GM12872 (cell line): Measurements from ENCODE around the gene KATNBL1.

Source experiments
- CTCF ChIP-seq: IDR thresholded peaks from 3 replicates; pipeline ENCODE4 v1.5.1; 2011; ENCODE audit warnings: low read depth, mild to moderate bottlenecking, low read length, moderate library complexity; ENCODE audit not compliant: insufficient read depth

KATNBL1 gene, protein sequence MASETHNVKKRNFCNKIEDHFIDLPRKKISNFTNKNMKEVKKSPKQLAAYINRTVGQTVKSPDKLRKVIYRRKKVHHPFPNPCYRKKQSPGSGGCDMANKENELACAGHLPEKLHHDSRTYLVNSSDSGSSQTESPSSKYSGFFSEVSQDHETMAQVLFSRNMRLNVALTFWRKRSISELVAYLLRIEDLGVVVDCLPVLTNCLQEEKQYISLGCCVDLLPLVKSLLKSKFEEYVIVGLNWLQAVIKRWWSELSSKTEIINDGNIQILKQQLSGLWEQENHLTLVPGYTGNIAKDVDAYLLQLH

DNA sequence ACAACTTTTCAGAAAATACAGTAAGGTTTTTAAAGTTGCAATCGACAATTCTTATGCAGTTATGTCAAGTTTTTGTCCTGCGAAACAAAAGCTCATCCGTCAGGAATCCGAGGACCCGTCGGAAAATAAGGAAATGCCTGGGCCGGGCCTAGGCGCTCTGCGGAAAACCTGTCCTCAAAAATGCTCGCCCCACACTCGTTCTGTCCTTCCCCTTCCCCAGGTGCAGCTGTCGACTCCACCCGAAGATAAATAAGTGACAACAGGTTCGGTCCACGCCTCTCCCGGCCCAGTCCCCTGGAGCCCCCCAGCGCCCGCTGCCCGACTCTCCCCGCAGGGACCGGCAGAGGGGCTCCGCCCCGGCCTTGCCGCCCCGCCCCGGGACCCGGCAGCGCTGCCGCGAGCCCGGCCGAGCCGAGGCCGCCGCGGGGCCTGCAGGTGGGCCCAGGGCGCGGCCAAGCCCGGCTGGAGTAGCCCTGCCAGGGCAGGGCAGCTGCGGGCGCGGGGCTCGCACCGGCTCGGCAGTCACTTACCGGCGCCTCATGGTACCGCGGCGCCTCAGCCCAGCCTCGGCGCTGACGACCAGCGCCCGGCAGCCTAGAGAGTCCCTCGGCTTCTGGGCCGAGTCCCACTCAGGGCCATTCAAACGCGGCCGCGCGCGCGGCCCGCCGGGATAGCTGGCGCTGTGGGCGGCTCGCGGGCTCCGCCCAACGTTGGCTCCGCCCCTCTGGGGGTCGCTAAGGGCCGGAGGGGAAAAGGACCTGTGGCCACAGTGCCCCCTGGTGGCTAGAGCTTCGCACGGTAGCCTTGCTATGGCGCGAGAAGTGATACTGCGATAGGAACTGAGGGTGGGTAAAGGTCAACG, at the start of gene KATNBL1:
Gene KATNBL1, minus strand, starts transcription at position 676 of the 862 bp plus-strand sequence. CDS start 46,420 bp downstream, outside the sequence.
- peak; percentile 91 for TF ChIP-seq CTCF

- no peak for TF ChIP-seq CTCF
Observed at GRCh38 chr15:34259566-34259965, 49.7 kb upstream of the KATNBL1 start.

GRCh38 chr15:34258151-34258550, 48.3 kb upstream of the KATNBL1 start:
- no peak for TF ChIP-seq CTCF

GRCh38 chr15:34252545-34252944, 42.6 kb upstream of the KATNBL1 start:
- TF ChIP-seq CTCF = no peak

- TF ChIP-seq CTCF = no peak
Observed at GRCh38 chr15:34248190-34248589, 38.3 kb upstream of the KATNBL1 start.

DNA sequence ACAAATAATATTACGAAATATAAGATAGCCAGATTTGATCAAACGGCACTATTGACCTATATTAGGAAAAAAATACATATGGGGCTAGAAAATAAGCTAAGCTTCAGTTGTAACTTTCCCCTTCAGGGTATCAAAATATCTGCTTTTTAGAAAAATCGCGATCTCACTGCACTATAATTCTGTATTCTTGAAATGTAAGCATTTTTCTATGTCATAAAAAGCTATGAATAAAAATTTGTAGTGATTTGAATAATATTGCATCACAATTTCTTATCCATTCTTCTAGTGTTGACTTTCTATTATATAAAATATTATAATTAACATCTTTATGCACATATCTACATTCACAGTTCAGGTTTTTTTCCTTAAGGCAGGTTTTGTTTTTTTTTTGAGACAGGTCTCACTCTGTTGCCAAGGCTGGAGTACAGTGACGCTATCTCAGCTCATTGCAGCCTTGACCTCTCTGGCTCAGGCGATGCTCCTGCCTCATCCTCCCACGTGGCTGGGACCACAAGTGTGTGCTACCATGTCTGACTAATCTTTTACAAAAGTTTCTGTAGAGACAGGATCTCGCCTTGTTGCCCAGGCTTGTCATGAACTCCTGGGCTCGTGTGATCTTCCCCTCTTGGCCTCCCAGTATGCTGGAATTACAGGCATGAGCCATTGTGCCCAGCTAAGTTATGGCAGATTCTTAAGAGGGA, 36.5 kb upstream of the KATNBL1 start:
- no peak for TF ChIP-seq CTCF

- no peak for TF ChIP-seq CTCF
Observed at GRCh38 chr15:34243226-34243625, 33.3 kb upstream of the KATNBL1 start.
